ENCODE results near the gene TRPC6. TPM values are rescaled to one million over a fixed set of nuclear protein-coding genes. Genes with fewer than 3 reads are reported as not detected.

The TRPC6 gene
- total RNA-seq, 2 donors from 2014 or later = 2.7 TPM

GRCh38 chr11:101497291-101497690 lies 86.5 kb downstream of the TRPC6 start:
- Histone ChIP-seq H3K4me1 (ENCODE audit: control insufficient read depth in 1 of 2, low read depth in 2 of 2) (peaks cover 0 to 11% of the 10 kb centered on the region in 2 donors), H3K4me3 (peak overlapping the region; percentile 30), H3K27ac (no peak overlapping the region), H3K36me3 (no peaks in the 10 kb centered on the region), H3K27me3 (replicated peaks; ENCODE audit: insufficient read depth) (no peaks in the 10 kb centered on the region), H3K9me3 (no peaks in the 10 kb centered on the region)
- DNase-seq (ENCODE audit: low spot score) = no peak
- ATAC-seq (ENCODE audit: insufficient number of reproducible peaks, low FRiP score, low read depth) = no peak
- no peak for TF ChIP-seq CTCF (IDR thresholded peaks at IDR 0.05)

DNA sequence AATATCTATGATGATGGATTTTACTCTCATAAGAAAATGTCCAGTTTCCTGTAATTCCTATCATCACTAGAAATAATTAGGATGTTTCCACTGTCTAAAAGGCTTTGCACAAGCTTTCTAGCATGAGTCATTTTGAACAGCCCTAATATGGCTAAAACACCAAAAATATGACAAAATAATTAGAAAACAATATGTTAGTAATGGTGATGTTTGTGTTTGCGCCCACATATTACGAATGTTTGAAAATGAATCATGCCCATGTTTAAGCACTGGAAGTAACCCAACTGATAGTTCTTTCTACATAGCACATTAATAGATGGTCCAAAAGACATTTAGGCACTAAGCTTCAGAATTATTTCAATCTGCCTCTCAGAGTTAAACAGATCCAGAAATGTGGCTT lies 96.0 kb downstream of the TRPC6 start:
- Histone ChIP-seq H3K4me3 (no peak overlapping the region), H3K4me1 (ENCODE audit: control insufficient read depth in 1 of 2, low read depth in 2 of 2) (no peaks in the 10 kb centered on the region), H3K27ac (no peak overlapping the region), H3K36me3 (no peaks in the 10 kb centered on the region), H3K27me3 (replicated peaks; ENCODE audit: insufficient read depth) (no peaks in the 10 kb centered on the region), H3K9me3 (no peaks in the 10 kb centered on the region)
- DNase-seq (ENCODE audit: low spot score) (no peak), ATAC-seq (ENCODE audit: insufficient number of reproducible peaks, low FRiP score, low read depth) (no peak)
- no peak for TF ChIP-seq CTCF (IDR thresholded peaks at IDR 0.05)

GRCh38 chr11:101482556-101483124 lies 101.2 kb downstream of the TRPC6 start:
- no peak for TF ChIP-seq CTCF (IDR thresholded peaks at IDR 0.05)
- H3K27me3 ChIP-seq (replicated peaks; ENCODE audit: insufficient read depth) = no peaks in the 10 kb centered on the region

GRCh38 chr11:101478587-101479369 lies 105.0 kb downstream of the TRPC6 start:
- Histone ChIP-seq H3K27me3 (replicated peaks; ENCODE audit: insufficient read depth) (no peaks in the 10 kb centered on the region), H3K36me3 (no peaks in the 10 kb centered on the region), H3K27ac (no peak overlapping the region), H3K9me3 (no peaks in the 10 kb centered on the region), H3K4me3 (no peak overlapping the region), H3K4me1 (ENCODE audit: control insufficient read depth in 1 of 2, low read depth in 2 of 2) (peaks cover 0 to 5% of the 10 kb centered on the region in 2 donors)
- no peak for ATAC-seq (ENCODE audit: insufficient number of reproducible peaks, low FRiP score, low read depth)
- no peak for DNase-seq (ENCODE audit: low spot score)
- no peak for TF ChIP-seq CTCF (IDR thresholded peaks at IDR 0.05)

More at GRCh38 chr11:101482556-101483124, 101.2 kb downstream of the TRPC6 start:
- no peak for ATAC-seq (ENCODE audit: insufficient number of reproducible peaks, low FRiP score, low read depth)
- Histone ChIP-seq H3K4me1 (ENCODE audit: control insufficient read depth in 1 of 2, low read depth in 2 of 2) (peaks cover 0 to 5% of the 10 kb centered on the region in 2 donors), H3K36me3 (no peaks in the 10 kb centered on the region), H3K9me3 (no peaks in the 10 kb centered on the region), H3K4me3 (no peak overlapping the region), H3K27ac (no peak overlapping the region)
- no peak for DNase-seq (ENCODE audit: low spot score)

DNA sequence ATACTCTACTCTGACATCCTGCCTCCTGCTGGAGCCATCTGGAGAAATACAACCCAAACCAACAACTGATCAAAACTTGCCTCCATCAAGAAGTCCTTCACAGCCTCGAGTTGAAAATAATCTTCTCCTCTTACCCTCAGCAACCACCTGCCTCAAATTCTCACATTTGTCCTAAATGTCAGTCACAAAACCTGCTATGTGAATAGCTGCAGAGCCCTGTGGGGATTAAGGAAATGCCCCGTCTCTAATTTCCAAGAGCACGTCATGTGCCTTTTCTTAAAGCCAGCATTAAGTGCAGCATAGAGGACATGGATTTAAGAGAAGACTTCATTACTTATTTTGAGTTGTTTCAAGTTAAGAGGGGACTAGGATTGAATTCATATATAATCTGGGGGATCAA lies 105.9 kb downstream of the TRPC6 start:
- Histone ChIP-seq H3K36me3 (no peaks in the 10 kb centered on the region), H3K27me3 (replicated peaks; ENCODE audit: insufficient read depth) (no peaks in the 10 kb centered on the region), H3K9me3 (no peaks in the 10 kb centered on the region), H3K27ac (no peak overlapping the region), H3K4me3 (no peak overlapping the region), H3K4me1 (ENCODE audit: control insufficient read depth in 1 of 2, low read depth in 2 of 2) (peaks cover 0 to 5% of the 10 kb centered on the region in 2 donors)
- DNase-seq (ENCODE audit: low spot score) (no peak), ATAC-seq (ENCODE audit: insufficient number of reproducible peaks, low FRiP score, low read depth) (no peak)
- no peak for TF ChIP-seq CTCF (IDR thresholded peaks at IDR 0.05)

Data from thoracic aorta (tissue), 2 donors.